ENCODE measurements around the gene CD48. TPM values are rescaled to one million over a fixed set of nuclear protein-coding genes. Genes with fewer than 3 reads are reported as not detected.

The CD48 gene
- total RNA-seq, 2 experiments from 2014 or later: 387 to 395 TPM

- Histone ChIP-seq H3K27me3 (ENCODE audit: control insufficient read depth in 1 of 2, insufficient read depth in 2 of 2, low read length in 2 of 2) (no peaks in the 10 kb centered on the region), H3K4me1 (ENCODE audit: insufficient read depth, low read length) (peaks cover 39% of the 10 kb centered on the region), H3K36me3 (ENCODE audit: insufficient read depth, low read length) (no peaks in the 10 kb centered on the region), H3K9me3 (ENCODE audit: control insufficient read depth in 1 of 2, insufficient read depth in 1 of 2, low read length in 2 of 2) (no peaks in the 10 kb centered on the region), H3K4me3 (ENCODE audit: low read length) (no peak overlapping the region), H3K27ac (ENCODE audit: low read depth in 1 of 2, low read length in 2 of 2) (no peak overlapping the region)
- Mint-ChIP-seq H3K4me3 (no peak overlapping the region), H3K27me3 (no peaks in the 10 kb centered on the region), H3K4me1 (ENCODE audit: low read depth) (peaks cover 17% of the 10 kb centered on the region), H3K27ac (no peak overlapping the region), H3K9me3 (no peaks in the 10 kb centered on the region), H3K36me3 (ENCODE audit: low read depth) (no peaks in the 10 kb centered on the region)
- intact Hi-C loops (cut with DNase I, micrococcal nuclease): no loop called here
- peak in 3 of 14 experiments; percentile 37 to 49 (median 38) for DNase-seq
- ATAC-seq (ENCODE audit: poor library complexity): no peak
- CTCF ChIA-PET: interaction anchor here (1.9 kb wide), 1 partner anchor 25 kb away, joined by 6 read pairs; no protein-coding TSS in a partner anchor
- no peak for TF ChIP-seq CTCF (IDR thresholded peaks at IDR 0.05)
- POLR2A ChIA-PET: interaction anchor here (2.7 kb wide), 1 partner anchor 25 kb away, joined by 12 read pairs; no protein-coding TSS in a partner anchor
These were observed 31.6 kb upstream of the CD48 start for GRCh38 chr1:160743266-160743665.

GRCh38 chr1:160742428-160743127, 31.0 kb upstream of the CD48 start:
- DNase-seq (peak in 3 of 14 experiments; percentile 38 to 54 (median 51)), ATAC-seq (ENCODE audit: poor library complexity) (no peak)
- Histone ChIP-seq H3K4me1 (ENCODE audit: insufficient read depth, low read length) (peaks cover 39% of the 10 kb centered on the region), H3K4me3 (ENCODE audit: low read length) (no peak overlapping the region), H3K9me3 (ENCODE audit: control insufficient read depth in 1 of 2, insufficient read depth in 1 of 2, low read length in 2 of 2) (peaks cover 0 to under 1% of the 10 kb centered on the region in 2 experiments), H3K36me3 (ENCODE audit: insufficient read depth, low read length) (no peaks in the 10 kb centered on the region), H3K27me3 (ENCODE audit: control insufficient read depth in 1 of 2, insufficient read depth in 2 of 2, low read length in 2 of 2) (no peaks in the 10 kb centered on the region), H3K27ac (ENCODE audit: low read depth in 1 of 2, low read length in 2 of 2) (peak overlapping the region in 1 of 2 donors; percentile 4)
- no peak overlapping the region for H3K27ac Mint-ChIP-seq
- H3K36me3 Mint-ChIP-seq (ENCODE audit: low read depth): no peaks in the 10 kb centered on the region
- no peaks in the 10 kb centered on the region for H3K9me3 Mint-ChIP-seq
- no peaks in the 10 kb centered on the region for H3K27me3 Mint-ChIP-seq
- ChIA-PET POLR2A (interaction anchor here (2.7 kb wide), 1 partner anchor 26 kb away, joined by 12 read pairs; no protein-coding TSS in a partner anchor), CTCF (no interaction called here)
- peaks cover 17% of the 10 kb centered on the region for H3K4me1 Mint-ChIP-seq (ENCODE audit: low read depth)
- intact Hi-C loops (cut with DNase I, micrococcal nuclease): no loop called here
- TF ChIP-seq CTCF (IDR thresholded peaks at IDR 0.05): no peak
- H3K4me3 Mint-ChIP-seq: no peak overlapping the region

- Histone ChIP-seq H3K4me3 (ENCODE audit: low read length) (no peak overlapping the region), H3K9me3 (ENCODE audit: control insufficient read depth in 1 of 2, insufficient read depth in 1 of 2, low read length in 2 of 2) (peaks cover 4% of the 10 kb centered on the region in 2 experiments), H3K27me3 (ENCODE audit: control insufficient read depth in 1 of 2, insufficient read depth in 2 of 2, low read length in 2 of 2) (no peaks in the 10 kb centered on the region), H3K36me3 (ENCODE audit: insufficient read depth, low read length) (no peaks in the 10 kb centered on the region), H3K27ac (ENCODE audit: low read depth in 1 of 2, low read length in 2 of 2) (peak overlapping the region in 1 of 2 donors; percentile 4), H3K4me1 (ENCODE audit: insufficient read depth, low read length) (peaks cover 39% of the 10 kb centered on the region)
- Mint-ChIP-seq H3K9me3 (no peaks in the 10 kb centered on the region), H3K27ac (no peak overlapping the region), H3K4me1 (ENCODE audit: low read depth) (peaks cover 17% of the 10 kb centered on the region), H3K27me3 (no peaks in the 10 kb centered on the region), H3K4me3 (no peak overlapping the region), H3K36me3 (ENCODE audit: low read depth) (peaks cover 3% of the 10 kb centered on the region)
- DNase-seq (peak in 1 of 14 experiments; percentile 36), ATAC-seq (ENCODE audit: poor library complexity) (no peak)
- CTCF ChIA-PET: no interaction called here
- POLR2A ChIA-PET: no interaction called here
- no peak for TF ChIP-seq CTCF (IDR thresholded peaks at IDR 0.05)
- intact Hi-C loops (cut with DNase I, micrococcal nuclease): no loop called here
These were observed 30.2 kb upstream of the CD48 start for GRCh38 chr1:160741612-160742348.

Data from CD4-positive, alpha-beta T cell (primary cell).